Activated naive CD4-positive, alpha-beta T cell (primary cell): ENCODE results near the gene MGMT.

Experiments used
- DNase-seq, 4 experiments: peaks; one replicate each; lab custom pipeline; 2025; lab: John Stamatoyannopoulos, UW

MGMT gene

DNA sequence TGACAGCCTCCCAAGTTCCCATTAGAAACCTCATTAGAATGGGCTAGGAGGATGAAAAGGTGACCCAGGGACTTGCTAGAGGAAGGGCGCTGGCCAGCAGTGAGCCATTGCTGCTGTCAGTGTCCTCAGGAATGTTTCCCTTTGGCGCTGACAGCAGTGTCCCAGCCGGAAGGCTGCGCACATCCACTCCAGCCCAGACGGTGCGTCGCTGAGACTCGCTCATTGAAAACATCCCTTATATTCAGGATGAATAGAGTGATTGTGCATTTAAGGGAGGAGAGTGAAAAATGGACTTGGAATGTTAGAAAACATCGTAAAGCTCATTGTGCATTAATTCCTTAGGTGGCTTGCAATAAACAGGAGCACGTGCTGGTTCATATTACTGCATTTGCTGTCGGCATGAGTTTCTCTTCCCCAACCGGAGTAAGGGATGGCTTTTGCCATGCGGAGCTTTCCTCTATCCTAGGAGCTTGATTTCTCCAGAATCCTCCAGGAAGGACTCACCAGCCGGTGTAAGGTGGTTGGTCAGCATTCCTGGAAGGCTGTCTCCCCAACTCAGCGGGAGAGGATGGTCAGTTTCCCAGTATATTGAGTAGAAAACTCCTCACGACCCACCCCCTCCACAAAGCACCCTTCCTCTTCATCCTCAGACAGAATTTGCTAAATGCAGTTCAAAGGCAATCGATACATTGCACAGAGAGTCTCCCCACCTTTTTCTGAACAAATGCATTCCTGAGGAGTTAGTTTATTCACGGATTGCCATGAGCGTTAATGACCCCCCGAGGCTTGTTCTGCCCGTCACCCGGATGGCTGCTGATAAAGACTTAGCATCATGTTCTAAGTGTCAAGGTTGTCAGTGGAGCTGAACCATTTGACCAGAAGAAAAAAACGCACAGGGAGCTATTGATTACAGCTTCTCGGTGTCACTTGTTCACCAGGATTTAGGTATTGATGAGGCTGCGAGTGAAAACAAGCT lies 295.2 kb downstream of the MGMT start:
- DNase-seq: no peak

- no peak for DNase-seq
Measured at GRCh38 chr10:129764011-129764900, 297.2 kb downstream of the MGMT start.

DNA sequence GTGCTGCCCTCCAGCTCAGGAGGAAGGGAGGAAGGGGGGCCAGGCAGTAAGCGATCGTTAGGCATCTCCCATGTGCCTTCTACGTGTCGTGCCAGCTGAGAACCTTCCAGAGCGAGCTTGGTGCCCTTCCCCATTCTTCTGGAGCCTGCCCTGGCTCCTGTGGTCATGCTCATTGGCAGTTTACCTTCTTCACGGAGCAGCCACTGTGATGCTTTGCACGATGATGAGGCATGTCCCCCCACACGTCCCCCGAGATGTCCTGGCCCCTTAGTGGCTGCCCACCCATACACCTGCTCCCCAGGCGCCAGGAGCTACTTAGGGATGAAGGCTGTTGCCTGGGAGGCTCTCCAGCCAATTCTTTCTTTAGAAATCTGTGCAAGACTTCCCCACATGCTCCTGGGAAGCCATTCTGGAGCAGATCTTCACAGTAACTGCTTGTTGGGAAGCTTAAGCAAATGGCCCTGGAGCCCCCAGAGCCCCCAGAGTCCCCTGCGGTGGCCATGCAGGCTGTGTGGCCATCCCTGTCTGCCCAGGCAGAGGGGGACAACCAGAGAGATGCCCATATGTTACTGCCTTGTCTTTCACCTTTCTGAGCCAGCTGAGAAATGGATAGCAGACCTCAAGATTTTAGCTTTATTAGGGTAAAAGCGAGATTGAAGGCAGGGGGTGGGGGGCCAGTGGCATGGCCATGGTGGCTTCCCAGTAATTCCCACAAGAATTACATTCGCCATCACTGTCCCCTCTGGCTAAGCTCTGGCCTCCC lies 298.0 kb downstream of the MGMT start:
- no peak for DNase-seq

DNA sequence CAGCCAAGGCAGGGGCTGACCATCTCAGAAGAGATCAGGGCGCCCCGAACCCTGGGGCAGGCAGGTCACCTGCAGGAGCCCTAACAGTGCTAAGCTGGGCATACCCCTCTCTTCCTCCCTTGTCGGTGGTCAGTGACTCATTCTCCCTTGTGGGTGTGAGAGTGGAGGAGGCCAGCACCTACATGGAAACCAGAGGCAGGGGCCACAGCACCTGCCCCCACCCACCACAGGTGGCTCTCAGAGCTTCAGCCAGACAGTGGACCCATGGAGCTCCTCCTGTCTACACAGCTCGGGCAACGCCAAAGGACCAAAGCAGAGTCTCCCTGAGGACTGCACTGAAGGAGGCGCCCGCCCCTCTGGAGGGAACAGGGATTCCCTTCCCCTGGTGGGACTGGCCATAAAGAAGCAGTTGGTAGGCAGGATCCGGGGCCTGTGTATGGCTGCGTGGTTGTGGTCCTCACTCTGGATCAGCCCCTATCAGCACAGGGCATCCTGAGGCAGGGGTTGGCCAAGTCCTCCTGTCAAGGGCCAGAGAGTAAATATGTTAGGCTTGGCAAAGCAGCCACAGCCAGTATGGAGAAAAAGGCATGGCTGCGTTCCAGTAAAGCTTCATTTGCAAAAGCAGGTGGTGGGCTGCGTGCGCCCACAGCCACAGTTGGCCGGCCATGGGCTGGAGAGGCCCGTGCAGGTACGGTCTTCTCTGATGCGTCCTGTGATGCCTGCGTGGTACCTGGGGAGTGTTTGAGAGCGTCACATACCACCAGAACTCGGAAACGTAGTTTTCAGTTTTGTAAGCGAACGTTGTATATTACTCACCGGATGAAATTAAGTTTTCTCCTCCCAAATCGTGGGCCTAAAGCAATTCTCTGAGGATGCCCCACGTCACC lies 298.9 kb downstream of the MGMT start:
- DNase-seq: no peak

- no peak for DNase-seq
Measured at GRCh38 chr10:129766611-129767550, 299.8 kb downstream of the MGMT start.

GRCh38 chr10:129767751-129768150 lies 300.7 kb downstream of the MGMT start:
- no peak for DNase-seq

DNA sequence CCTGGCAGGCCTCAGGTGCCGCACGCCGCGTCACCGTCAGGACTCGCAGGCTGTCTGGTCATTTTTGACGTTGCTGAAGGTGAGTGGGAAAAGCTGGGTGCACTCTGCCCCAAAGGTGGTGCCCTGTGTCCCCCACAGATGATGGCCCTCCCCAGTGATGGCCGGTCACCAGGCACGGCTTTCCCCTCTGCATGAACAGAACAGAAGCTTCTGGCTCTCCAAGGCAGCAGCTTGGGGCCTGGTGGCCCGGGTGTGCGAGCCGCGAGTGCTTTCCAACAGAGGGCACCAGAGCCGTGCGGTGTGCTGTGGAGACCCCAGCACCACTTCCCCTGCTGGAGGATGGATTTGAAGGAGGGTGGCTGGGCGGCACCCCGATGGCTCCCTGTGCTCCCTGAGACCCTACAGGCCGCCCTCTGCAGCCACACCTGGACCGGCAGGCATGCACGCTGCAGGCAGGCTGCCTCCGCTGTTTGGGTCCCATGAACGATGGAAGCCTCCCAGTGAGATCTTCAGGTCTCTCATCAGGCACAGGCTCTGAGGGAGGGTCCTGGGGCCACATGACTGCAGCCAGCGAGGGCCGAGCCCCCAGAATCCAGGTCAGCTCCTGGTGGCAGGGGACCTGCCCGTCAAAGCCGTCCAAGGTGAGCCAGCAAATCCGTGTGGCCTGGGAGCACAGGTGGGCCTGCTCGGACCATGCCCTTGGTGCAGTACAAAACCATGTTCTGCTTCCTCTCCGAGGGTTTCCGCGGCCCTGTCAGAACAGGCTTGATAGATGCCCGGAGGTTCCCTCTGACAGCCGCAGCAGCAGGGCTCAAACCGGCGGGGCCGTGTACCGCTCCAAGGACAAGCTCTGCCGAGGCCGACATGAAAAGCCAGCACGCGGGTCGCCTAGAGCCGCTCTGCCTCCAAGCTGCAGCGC lies 301.7 kb downstream of the MGMT start:
- no peak for DNase-seq

DNA sequence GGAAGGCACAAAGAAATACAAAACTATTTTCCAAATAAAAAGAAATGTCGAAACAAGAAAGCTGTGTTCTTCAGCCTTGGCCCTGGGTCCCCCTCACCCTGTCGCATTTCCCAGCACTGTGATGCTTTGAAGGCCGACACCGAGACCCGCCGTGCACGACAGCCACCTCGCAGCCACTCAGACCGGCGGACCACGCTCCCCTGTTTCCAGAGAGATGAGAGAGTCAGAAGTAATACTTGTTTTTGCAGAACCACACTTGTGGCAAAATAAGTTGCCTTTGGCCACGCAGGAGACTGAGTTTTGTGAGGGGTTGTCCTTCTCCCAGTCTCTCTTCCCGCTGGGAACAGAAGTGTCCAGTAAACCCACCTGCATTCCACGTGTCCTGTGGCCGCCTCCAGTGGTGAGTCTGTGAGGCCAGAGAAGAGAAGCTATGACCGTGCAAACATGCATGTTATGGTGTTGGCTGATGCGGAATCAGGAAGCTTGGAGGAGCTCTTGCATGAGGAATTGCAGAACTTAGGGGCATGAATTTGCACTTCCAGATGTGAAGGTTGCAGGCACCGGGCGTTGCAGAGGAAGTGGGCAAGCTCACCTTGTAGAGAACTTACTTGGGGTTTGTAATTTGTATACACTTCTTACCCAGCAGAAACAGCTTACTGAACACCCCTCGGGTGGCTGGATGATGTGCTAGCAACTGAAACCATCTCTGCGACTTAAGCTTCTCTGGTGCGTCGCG lies 302.5 kb downstream of the MGMT start:
- DNase-seq: no peak

- DNase-seq: no peak
Measured at GRCh38 chr10:129770286-129770685, 303.2 kb downstream of the MGMT start.

GRCh38 chr10:129771024-129771423 lies 304.0 kb downstream of the MGMT start:
- no peak for DNase-seq

GRCh38 chr10:129771576-129771975 lies 304.5 kb downstream of the MGMT start:
- DNase-seq: no peak

DNA sequence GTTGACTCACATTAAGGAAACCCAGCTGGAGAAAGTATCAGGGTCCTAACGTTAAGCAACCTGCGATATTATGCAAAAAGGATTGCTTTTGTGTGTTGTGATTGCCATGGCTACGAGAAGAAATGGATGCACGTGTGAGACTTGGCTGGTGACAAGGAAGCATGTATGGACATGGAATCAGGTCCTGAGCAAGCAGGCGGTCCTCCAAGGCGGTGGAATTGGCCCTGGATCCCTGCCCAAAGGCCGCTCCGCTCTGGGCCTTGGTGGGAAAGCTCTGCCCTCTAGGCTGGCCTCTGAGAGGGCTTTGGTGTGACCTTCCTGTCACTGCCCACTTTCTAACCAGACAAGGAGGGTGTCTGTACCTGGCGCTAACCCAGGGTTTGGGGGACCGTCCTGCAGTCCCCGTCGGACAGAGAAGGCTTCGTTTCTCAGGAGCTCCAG lies 305.0 kb downstream of the MGMT start:
- DNase-seq: no peak

- DNase-seq: no peak
Measured at GRCh38 chr10:129772468-129773358, 305.7 kb downstream of the MGMT start.

DNA sequence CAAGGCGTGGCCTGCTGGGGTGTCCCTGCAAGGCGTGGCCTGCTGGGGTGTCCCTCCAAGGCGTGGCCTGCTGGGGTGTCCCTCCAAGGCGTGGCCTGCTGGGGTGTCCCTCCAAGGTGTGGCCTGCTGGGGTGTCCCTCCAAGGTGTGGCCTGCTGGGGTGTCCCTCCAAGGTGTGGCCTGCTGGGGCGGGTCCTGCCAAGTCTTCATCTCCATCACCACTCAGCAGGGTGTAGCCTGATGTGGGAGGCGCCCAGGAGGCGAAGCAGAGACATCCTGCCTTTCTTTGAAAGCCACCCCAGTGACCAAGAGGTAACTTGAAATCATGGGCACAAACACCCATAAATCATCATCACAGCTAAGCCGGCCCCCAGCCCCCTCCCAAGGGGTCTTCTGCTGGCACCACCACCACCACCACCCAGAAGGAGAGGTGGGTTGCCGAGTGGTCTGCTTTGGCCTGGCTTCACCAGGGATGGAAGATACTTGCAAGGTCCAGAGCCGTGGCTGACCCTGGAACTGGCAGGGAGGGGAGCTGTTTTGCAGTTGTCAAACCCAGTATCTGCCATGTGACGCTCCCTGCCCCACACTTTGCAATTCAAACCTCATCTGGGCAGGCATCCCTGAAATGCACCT lies 306.4 kb downstream of the MGMT start:
- no peak for DNase-seq

- DNase-seq: no peak
Measured at GRCh38 chr10:129774082-129774735, 307.2 kb downstream of the MGMT start.
